ENCODE results near the gene SCYGR8.

SCYGR8 gene

GRCh38 chr2:227759411-227760118, 13.9 kb downstream of the SCYGR8 start:
- WGBS, result 69% methylated on average over 13 of the region's 13 CpGs
- H4K91ac ChIP-seq (ENCODE audit: low read length), result no peak overlapping the region
- peak overlapping the region; percentile 39 for H2BK5ac ChIP-seq (ENCODE audit: low read depth, low read length, poor library complexity, severe bottlenecking)

GRCh38 chr2:227761740-227762476, 16.2 kb downstream of the SCYGR8 start:
- Histone ChIP-seq H3K27ac (ENCODE audit: low read length, poor library complexity, severe bottlenecking) (peak overlapping the region; percentile 56), H2BK12ac (ENCODE audit: low read length in 2 of 2) (no peak overlapping the region), H3K79me1 (replicated peaks; ENCODE audit: low read length, poor library complexity, severe bottlenecking) (no peaks in the 10 kb centered on the region), H3K9ac (ENCODE audit: low read length) (no peak overlapping the region), H2AK5ac (ENCODE audit: low read length, severe bottlenecking) (no peak overlapping the region), H3K4me1 (ENCODE audit: control insufficient read depth, insufficient read depth, low read depth, low read length) (peaks cover 22% of the 10 kb centered on the region), H2AFZ (ENCODE audit: low read depth, low read length) (no peak overlapping the region), H3K4me2 (ENCODE audit: low read length, poor library complexity, severe bottlenecking) (no peak overlapping the region), H2BK120ac (ENCODE audit: low read depth, low read length) (no peak overlapping the region), H4K8ac (ENCODE audit: low read length) (no peak overlapping the region), H3K4ac (ENCODE audit: low read depth in 1 of 2, low read length in 2 of 2) (no peak overlapping the region), H3K9me3 (ENCODE audit: control insufficient read depth, low read length) (no peaks in the 10 kb centered on the region), H3K4me3 (ENCODE audit: insufficient read depth in 1 of 2, low read depth in 1 of 2, low read length in 2 of 2) (no peak overlapping the region), H3K14ac (ENCODE audit: low read length in 2 of 2) (no peak overlapping the region), H3K18ac (ENCODE audit: low read depth in 1 of 2, low read length in 2 of 2) (no peak overlapping the region), H2BK5ac (ENCODE audit: low read depth, low read length, poor library complexity, severe bottlenecking) (no peak overlapping the region), H3K23ac (ENCODE audit: low read length in 2 of 2) (no peak overlapping the region), H2BK15ac (ENCODE audit: low read depth, poor library complexity, severe bottlenecking) (no peak overlapping the region), H3K27me3 (ENCODE audit: control insufficient read depth in 1 of 2, insufficient read depth in 1 of 2, low read length in 2 of 2) (no peaks in the 10 kb centered on the region), H3K36me3 (ENCODE audit: control insufficient read depth in 1 of 2, insufficient read depth in 2 of 2, low read depth in 1 of 2, low read length in 2 of 2) (no peaks in the 10 kb centered on the region), H4K91ac (ENCODE audit: low read length) (no peak overlapping the region)
- DNase-seq, result no peak
- WGBS, result 88% methylated on average over 3 of the region's 6 CpGs

More at GRCh38 chr2:227759411-227760118, 13.9 kb downstream of the SCYGR8 start:
- Histone ChIP-seq H3K18ac (ENCODE audit: low read depth in 1 of 2, low read length in 2 of 2) (no peak overlapping the region), H2BK15ac (ENCODE audit: low read depth, poor library complexity, severe bottlenecking) (no peak overlapping the region), H3K9ac (ENCODE audit: low read length) (no peak overlapping the region), H3K27ac (ENCODE audit: low read length, poor library complexity, severe bottlenecking) (peak overlapping the region; percentile 77), H2BK120ac (ENCODE audit: low read depth, low read length) (no peak overlapping the region), H4K8ac (ENCODE audit: low read length) (no peak overlapping the region), H2AFZ (ENCODE audit: low read depth, low read length) (no peak overlapping the region), H3K4me3 (ENCODE audit: insufficient read depth in 1 of 2, low read depth in 1 of 2, low read length in 2 of 2) (no peak overlapping the region), H3K79me1 (replicated peaks; ENCODE audit: low read length, poor library complexity, severe bottlenecking) (no peaks in the 10 kb centered on the region), H3K4me1 (ENCODE audit: control insufficient read depth, insufficient read depth, low read depth, low read length) (peaks cover 18% of the 10 kb centered on the region), H3K14ac (ENCODE audit: low read length in 2 of 2) (no peak overlapping the region), H3K23ac (ENCODE audit: low read length in 2 of 2) (no peak overlapping the region), H2BK12ac (ENCODE audit: low read length in 2 of 2) (no peak overlapping the region), H2AK5ac (ENCODE audit: low read length, severe bottlenecking) (peak overlapping the region; percentile 68), H3K9me3 (ENCODE audit: control insufficient read depth, low read length) (no peaks in the 10 kb centered on the region), H3K4me2 (ENCODE audit: low read length, poor library complexity, severe bottlenecking) (peak overlapping the region; percentile 33), H3K36me3 (ENCODE audit: control insufficient read depth in 1 of 2, insufficient read depth in 2 of 2, low read depth in 1 of 2, low read length in 2 of 2) (no peaks in the 10 kb centered on the region), H3K4ac (ENCODE audit: low read depth in 1 of 2, low read length in 2 of 2) (no peak overlapping the region), H3K27me3 (ENCODE audit: control insufficient read depth in 1 of 2, insufficient read depth in 1 of 2, low read length in 2 of 2) (no peaks in the 10 kb centered on the region)
- DNase-seq, result no peak

- Histone ChIP-seq H3K18ac (ENCODE audit: low read depth in 1 of 2, low read length in 2 of 2) (no peak overlapping the region), H3K4me3 (ENCODE audit: insufficient read depth in 1 of 2, low read depth in 1 of 2, low read length in 2 of 2) (no peak overlapping the region), H3K79me1 (replicated peaks; ENCODE audit: low read length, poor library complexity, severe bottlenecking) (no peaks in the 10 kb centered on the region), H4K8ac (ENCODE audit: low read length) (no peak overlapping the region), H2BK120ac (ENCODE audit: low read depth, low read length) (no peak overlapping the region), H3K4me2 (ENCODE audit: low read length, poor library complexity, severe bottlenecking) (no peak overlapping the region), H3K36me3 (ENCODE audit: control insufficient read depth in 1 of 2, insufficient read depth in 2 of 2, low read depth in 1 of 2, low read length in 2 of 2) (no peaks in the 10 kb centered on the region), H2BK12ac (ENCODE audit: low read length in 2 of 2) (no peak overlapping the region), H2AK5ac (ENCODE audit: low read length, severe bottlenecking) (no peak overlapping the region), H3K4ac (ENCODE audit: low read depth in 1 of 2, low read length in 2 of 2) (no peak overlapping the region), H3K27ac (ENCODE audit: low read length, poor library complexity, severe bottlenecking) (peak overlapping the region; percentile 67), H2AFZ (ENCODE audit: low read depth, low read length) (no peak overlapping the region), H3K23ac (ENCODE audit: low read length in 2 of 2) (no peak overlapping the region), H2BK15ac (ENCODE audit: low read depth, poor library complexity, severe bottlenecking) (no peak overlapping the region), H3K9ac (ENCODE audit: low read length) (peak overlapping the region; percentile 26), H4K91ac (ENCODE audit: low read length) (no peak overlapping the region), H3K14ac (ENCODE audit: low read length in 2 of 2) (no peak overlapping the region), H2BK5ac (ENCODE audit: low read depth, low read length, poor library complexity, severe bottlenecking) (no peak overlapping the region), H3K27me3 (ENCODE audit: control insufficient read depth in 1 of 2, insufficient read depth in 1 of 2, low read length in 2 of 2) (no peaks in the 10 kb centered on the region), H3K9me3 (ENCODE audit: control insufficient read depth, low read length) (no peaks in the 10 kb centered on the region), H3K4me1 (ENCODE audit: control insufficient read depth, insufficient read depth, low read depth, low read length) (peaks cover 12% of the 10 kb centered on the region)
- 65% methylated on average over 3 of the region's 4 CpGs for WGBS
- no peak for DNase-seq
Observed at GRCh38 chr2:227765788-227766372, 20.2 kb downstream of the SCYGR8 start.

GRCh38 chr2:227766373-227766883, 20.7 kb downstream of the SCYGR8 start:
- H3K27me3 ChIP-seq (ENCODE audit: control insufficient read depth in 1 of 2, insufficient read depth in 1 of 2, low read length in 2 of 2), result no peaks in the 10 kb centered on the region
- 33% methylated on average over 11 of the region's 11 CpGs for WGBS
- no peak overlapping the region for H2BK5ac ChIP-seq (ENCODE audit: low read depth, low read length, poor library complexity, severe bottlenecking)

More at GRCh38 chr2:227766373-227766883, 20.7 kb downstream of the SCYGR8 start:
- Histone ChIP-seq H3K4me3 (ENCODE audit: insufficient read depth in 1 of 2, low read depth in 1 of 2, low read length in 2 of 2) (no peak overlapping the region), H2AFZ (ENCODE audit: low read depth, low read length) (no peak overlapping the region), H3K23ac (ENCODE audit: low read length in 2 of 2) (no peak overlapping the region), H3K9me3 (ENCODE audit: control insufficient read depth, low read length) (no peaks in the 10 kb centered on the region), H3K79me1 (replicated peaks; ENCODE audit: low read length, poor library complexity, severe bottlenecking) (no peaks in the 10 kb centered on the region), H3K14ac (ENCODE audit: low read length in 2 of 2) (no peak overlapping the region), H2AK5ac (ENCODE audit: low read length, severe bottlenecking) (peak overlapping the region; percentile 20), H4K91ac (ENCODE audit: low read length) (no peak overlapping the region), H2BK120ac (ENCODE audit: low read depth, low read length) (no peak overlapping the region), H3K36me3 (ENCODE audit: control insufficient read depth in 1 of 2, insufficient read depth in 2 of 2, low read depth in 1 of 2, low read length in 2 of 2) (no peaks in the 10 kb centered on the region), H3K4me2 (ENCODE audit: low read length, poor library complexity, severe bottlenecking) (no peak overlapping the region), H2BK12ac (ENCODE audit: low read length in 2 of 2) (no peak overlapping the region), H3K18ac (ENCODE audit: low read depth in 1 of 2, low read length in 2 of 2) (no peak overlapping the region), H4K8ac (ENCODE audit: low read length) (no peak overlapping the region), H3K4me1 (ENCODE audit: control insufficient read depth, insufficient read depth, low read depth, low read length) (peaks cover 9% of the 10 kb centered on the region), H3K9ac (ENCODE audit: low read length) (peak overlapping the region; percentile 26), H2BK15ac (ENCODE audit: low read depth, poor library complexity, severe bottlenecking) (no peak overlapping the region), H3K4ac (ENCODE audit: low read depth in 1 of 2, low read length in 2 of 2) (no peak overlapping the region), H3K27ac (ENCODE audit: low read length, poor library complexity, severe bottlenecking) (peak overlapping the region; percentile 67)
- DNase-seq, result peak; percentile 73

Data from mesenchymal stem cell (in vitro differentiated cells and primary cell).